Astrocyte (in vitro differentiated cells and primary cell): ENCODE measurements around the gene BCAN. TPM values are rescaled to one million over a fixed set of nuclear protein-coding genes. Genes with fewer than 3 reads are reported as not detected.

Experiments used
- DNase-seq: peaks from one replicate; pipeline ENCODE4 v3.0.0-alpha.2; 2010; ENCODE audit warnings: low read depth
- FAIRE-seq: peaks from 2 replicates; lab custom pipeline; 2011; peaks lifted over from hg19 to GRCh38; lab: Jason Lieb, UNC
- H2AFZ ChIP-seq: 2 replicates; pipeline ENCODE4 v1.6.0; 2012; ENCODE audit warnings: low read depth, low read length, inconsistent platforms
- H3K27ac ChIP-seq: 2 replicates; pipeline ENCODE4 v1.5.1; 2011; ENCODE audit warnings: low read depth, low read length, inconsistent platforms
- H3K27me3 ChIP-seq: 2 replicates; pipeline ENCODE4 v1.6.0; 2011; ENCODE audit warnings: low read length, inconsistent platforms; ENCODE audit not compliant: insufficient read depth
- H3K36me3 ChIP-seq: 2 replicates; pipeline ENCODE4 v1.5.1; 2011; ENCODE audit warnings: low read length, inconsistent platforms; ENCODE audit not compliant: insufficient read depth
- H3K4me1 ChIP-seq: 2 replicates; pipeline ENCODE4 v1.5.1; 2011; ENCODE audit warnings: low read length, inconsistent platforms; ENCODE audit not compliant: insufficient read depth
- H3K4me2 ChIP-seq: 2 replicates; pipeline ENCODE4 v1.6.0; 2012; ENCODE audit warnings: low read length, inconsistent platforms
- H3K4me3 ChIP-seq: 2 replicates; pipeline ENCODE4 v1.5.1; 2011; ENCODE audit warnings: low read depth, mild to moderate bottlenecking, low read length, inconsistent platforms; ENCODE audit not compliant: insufficient read depth
- H3K79me2 ChIP-seq: 2 replicates; pipeline ENCODE4 v1.6.0; 2012; ENCODE audit warnings: mild to moderate bottlenecking, low read length, inconsistent platforms; ENCODE audit not compliant: insufficient read depth
- H3K9ac ChIP-seq: 2 replicates; pipeline ENCODE4 v1.6.0; 2012; ENCODE audit warnings: mild to moderate bottlenecking, low read length, inconsistent platforms
- H3K9me3 ChIP-seq: 2 replicates; pipeline ENCODE4 v1.5.1; 2012; ENCODE audit warnings: low read depth, mild to moderate bottlenecking, low read length, inconsistent platforms; ENCODE audit not compliant: insufficient read depth
- H4K20me1 ChIP-seq: 2 replicates; pipeline ENCODE4 v1.6.0; 2012; ENCODE audit warnings: low read length, inconsistent platforms; ENCODE audit not compliant: insufficient read depth
- H3K27ac Mint-ChIP-seq: one replicate; pipeline ENCODE4 v1.8.0; 2021; ENCODE audit warnings: mild to moderate bottlenecking, mixed read lengths; ENCODE audit not compliant: unreplicated experiment
- H3K27me3 Mint-ChIP-seq: one replicate; pipeline ENCODE4 v1.8.0; 2021; ENCODE audit warnings: low read depth, mixed read lengths; ENCODE audit not compliant: unreplicated experiment
- H3K36me3 Mint-ChIP-seq: one replicate; pipeline ENCODE4 v1.8.0; 2021; ENCODE audit warnings: low read depth, mixed read lengths; ENCODE audit not compliant: unreplicated experiment
- H3K4me1 Mint-ChIP-seq: one replicate; pipeline ENCODE4 v1.8.0; 2021; ENCODE audit warnings: low read depth, mixed read lengths; ENCODE audit not compliant: unreplicated experiment
- H3K4me3 Mint-ChIP-seq: one replicate; pipeline ENCODE4 v1.8.0; 2021; ENCODE audit warnings: mild to moderate bottlenecking, moderate library complexity, mixed read lengths; ENCODE audit not compliant: unreplicated experiment
- H3K9me3 Mint-ChIP-seq: one replicate; pipeline ENCODE4 v1.8.0; 2021; ENCODE audit warnings: mild to moderate bottlenecking, mixed read lengths; ENCODE audit not compliant: unreplicated experiment
- EZH2 ChIP-seq: IDR thresholded peaks from 2 replicates; pipeline ENCODE4 v1.6.1; 2012; ENCODE audit warnings: mild to moderate bottlenecking, low read length, inconsistent platforms; ENCODE audit not compliant: insufficient read depth
- total RNA-seq: library from RNA; stranded (reverse); gene quantifications from 2 replicates; pipeline ENCODE4 v1.2.1, GENCODE V29; 2021
- TF ChIP-seq, protein P1 (sequence below): IDR thresholded peaks from 2 replicates; pipeline ENCODE4 v1.5.1; 2011; ENCODE audit warnings: low read depth, mild to moderate bottlenecking, inconsistent platforms, low read length, moderate library complexity; ENCODE audit not compliant: insufficient read depth

Gene BCAN
- total RNA-seq, 1 donor from 2014 or later: 0.41 TPM

- Histone ChIP-seq H3K4me2 (peak overlapping the region; percentile 37), H3K27ac (no peak overlapping the region), H3K79me2 (no peaks in the 10 kb centered on the region), H3K27me3 (peaks cover 3% of the 10 kb centered on the region), H4K20me1 (no peaks in the 10 kb centered on the region), H3K9me3 (no peaks in the 10 kb centered on the region), H3K36me3 (no peaks in the 10 kb centered on the region), H3K4me3 (no peak overlapping the region), H3K4me1 (peaks cover 74% of the 10 kb centered on the region), H2AFZ (no peak overlapping the region), H3K9ac (no peak overlapping the region)
- DNase-seq (no peak), FAIRE-seq (no peak)
- peak overlapping the region; percentile 88 for H3K4me3 Mint-ChIP-seq
- H3K4me1 Mint-ChIP-seq: peaks cover 44% of the 10 kb centered on the region
- H3K27ac Mint-ChIP-seq: peak overlapping the region; percentile 97
- no peaks in the 10 kb centered on the region for H3K27me3 Mint-ChIP-seq
- peaks cover 2% of the 10 kb centered on the region for H3K36me3 Mint-ChIP-seq
- TF ChIP-seq EZH2: no peak
- TF ChIP-seq, protein P1, sequence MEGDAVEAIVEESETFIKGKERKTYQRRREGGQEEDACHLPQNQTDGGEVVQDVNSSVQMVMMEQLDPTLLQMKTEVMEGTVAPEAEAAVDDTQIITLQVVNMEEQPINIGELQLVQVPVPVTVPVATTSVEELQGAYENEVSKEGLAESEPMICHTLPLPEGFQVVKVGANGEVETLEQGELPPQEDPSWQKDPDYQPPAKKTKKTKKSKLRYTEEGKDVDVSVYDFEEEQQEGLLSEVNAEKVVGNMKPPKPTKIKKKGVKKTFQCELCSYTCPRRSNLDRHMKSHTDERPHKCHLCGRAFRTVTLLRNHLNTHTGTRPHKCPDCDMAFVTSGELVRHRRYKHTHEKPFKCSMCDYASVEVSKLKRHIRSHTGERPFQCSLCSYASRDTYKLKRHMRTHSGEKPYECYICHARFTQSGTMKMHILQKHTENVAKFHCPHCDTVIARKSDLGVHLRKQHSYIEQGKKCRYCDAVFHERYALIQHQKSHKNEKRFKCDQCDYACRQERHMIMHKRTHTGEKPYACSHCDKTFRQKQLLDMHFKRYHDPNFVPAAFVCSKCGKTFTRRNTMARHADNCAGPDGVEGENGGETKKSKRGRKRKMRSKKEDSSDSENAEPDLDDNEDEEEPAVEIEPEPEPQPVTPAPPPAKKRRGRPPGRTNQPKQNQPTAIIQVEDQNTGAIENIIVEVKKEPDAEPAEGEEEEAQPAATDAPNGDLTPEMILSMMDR: no peak
- no peaks in the 10 kb centered on the region for H3K9me3 Mint-ChIP-seq
Measured at GRCh38 chr1:156707417-156708217, 65.7 kb downstream of the BCAN start.

DNA sequence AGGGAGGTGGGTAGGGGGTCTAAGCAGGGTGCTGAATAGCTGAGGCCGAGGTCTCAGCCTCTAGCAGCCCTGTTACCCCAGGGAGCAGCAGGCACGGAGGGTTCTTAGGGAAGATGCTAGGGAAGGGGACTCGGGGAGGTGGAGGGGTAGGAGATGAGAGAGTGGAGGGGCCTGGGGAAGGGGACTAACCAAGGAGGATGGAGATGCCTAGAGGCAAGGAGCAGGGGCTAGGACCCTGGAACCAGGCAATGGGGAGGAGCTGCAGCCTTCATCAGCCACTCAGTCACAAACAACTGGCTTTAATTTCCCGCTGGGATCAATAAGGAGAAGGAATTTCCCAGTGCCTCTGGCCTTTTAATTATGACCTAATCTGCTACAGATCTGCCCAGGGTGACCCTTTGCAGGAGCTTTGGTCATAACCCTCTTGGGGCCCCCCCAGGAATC lies 66.3 kb downstream of the BCAN start:
- peak overlapping the region; percentile 37 for H3K4me2 ChIP-seq
- H3K9me3 Mint-ChIP-seq: no peaks in the 10 kb centered on the region
- no peak overlapping the region for H3K4me3 ChIP-seq
- peaks cover 3% of the 10 kb centered on the region for H3K27me3 ChIP-seq
- DNase-seq (no peak), FAIRE-seq (no peak)
- H3K4me3 Mint-ChIP-seq: peak overlapping the region; percentile 20
- H3K27ac ChIP-seq: no peak overlapping the region
- H3K36me3 ChIP-seq: no peaks in the 10 kb centered on the region
- no peaks in the 10 kb centered on the region for H3K9me3 ChIP-seq
- peaks cover 41% of the 10 kb centered on the region for H3K4me1 Mint-ChIP-seq
- no peaks in the 10 kb centered on the region for H3K27me3 Mint-ChIP-seq
- no peak overlapping the region for H2AFZ ChIP-seq
- no peaks in the 10 kb centered on the region for H4K20me1 ChIP-seq
- H3K4me1 ChIP-seq: peaks cover 74% of the 10 kb centered on the region
- H3K27ac Mint-ChIP-seq: no peak overlapping the region
- no peaks in the 10 kb centered on the region for H3K79me2 ChIP-seq
- no peak overlapping the region for H3K9ac ChIP-seq
- peaks cover 2% of the 10 kb centered on the region for H3K36me3 Mint-ChIP-seq
- TF ChIP-seq EZH2: no peak
- TF ChIP-seq, protein P1: no peak

GRCh38 chr1:156709031-156709430 lies 67.1 kb downstream of the BCAN start:
- TF ChIP-seq, protein P1: no peak
- no peak for TF ChIP-seq EZH2

More at GRCh38 chr1:156709031-156709430, 67.1 kb downstream of the BCAN start:
- H3K27me3 ChIP-seq: peaks cover 3% of the 10 kb centered on the region
- Mint-ChIP-seq H3K9me3 (no peaks in the 10 kb centered on the region), H3K36me3 (peaks cover 2% of the 10 kb centered on the region), H3K4me3 (no peak overlapping the region), H3K4me1 (peaks cover 37% of the 10 kb centered on the region), H3K27me3 (no peaks in the 10 kb centered on the region), H3K27ac (no peak overlapping the region)
- H4K20me1 ChIP-seq: no peaks in the 10 kb centered on the region
- no peak for DNase-seq
- H3K9me3 ChIP-seq: no peaks in the 10 kb centered on the region
- H3K27ac ChIP-seq: no peak overlapping the region
- H3K9ac ChIP-seq: no peak overlapping the region
- H2AFZ ChIP-seq: no peak overlapping the region
- peaks cover 74% of the 10 kb centered on the region for H3K4me1 ChIP-seq
- no peaks in the 10 kb centered on the region for H3K36me3 ChIP-seq
- no peak overlapping the region for H3K4me3 ChIP-seq
- no peaks in the 10 kb centered on the region for H3K79me2 ChIP-seq
- no peak overlapping the region for H3K4me2 ChIP-seq
- FAIRE-seq: no peak
